Lung (tissue), 12 donors: ENCODE data around the gene PXK. TPM values are rescaled to one million over a fixed set of nuclear protein-coding genes. Genes with fewer than 3 reads are reported as not detected.

Experiments used
- ATAC-seq: fragments of 200-7000 bp; cut with Tn5 transposase; one replicate; pipeline ENCODE4 v1.9.1; 2020; ENCODE audit warnings: moderate number of reproducible peaks; ENCODE audit not compliant: insufficient read depth, low FRiP score
- DNase-seq, 3 donors: peaks; one replicate each; pipeline ENCODE4 v3.0.0-alpha.2; 2013 to 2017
- H3K27ac ChIP-seq, 2 donors: one replicate each; pipeline ENCODE4 v1.5.1; 2013; ENCODE audit warnings: mild to moderate bottlenecking in 2 of 2, moderate library complexity in 2 of 2, control low read depth in 1 of 2, inconsistent platforms in 1 of 2, low read depth in 1 of 2, low read length in 1 of 2
- H3K27me3 ChIP-seq, 3 donors: one replicate each; pipeline ENCODE4 v1.5.1; 2013; ENCODE audit warnings: low read length in 2 of 3; ENCODE audit not compliant: control insufficient read depth in 3 of 3, insufficient read depth in 3 of 3
- H3K36me3 ChIP-seq, 4 donors: one replicate each; pipeline ENCODE4 v1.5.1; 2013; ENCODE audit warnings: low read length in 4 of 4, mild to moderate bottlenecking in 1 of 4, moderate library complexity in 1 of 4; ENCODE audit not compliant: control insufficient read depth in 4 of 4, insufficient read depth in 4 of 4
- H3K4me1 ChIP-seq, 5 donors: one replicate each; pipeline ENCODE4 v1.5.1; 2013; ENCODE audit warnings: low read length in 5 of 5, mild to moderate bottlenecking in 2 of 5, moderate library complexity in 1 of 5; ENCODE audit not compliant: control insufficient read depth in 5 of 5, insufficient read depth in 5 of 5
- H3K4me3 ChIP-seq: one replicate; pipeline ENCODE4 v1.5.1; 2013; ENCODE audit warnings: mild to moderate bottlenecking, control low read depth, moderate library complexity
- H3K9ac ChIP-seq, 2 donors: one replicate each; pipeline ENCODE4 v1.5.1; 2013; ENCODE audit warnings: low read length in 2 of 2, control low read depth in 1 of 2; ENCODE audit not compliant: insufficient read depth in 1 of 2
- H3K9me3 ChIP-seq, 4 donors: one replicate each; pipeline ENCODE4 v1.5.1; 2013; ENCODE audit warnings: low read length in 3 of 4, mild to moderate bottlenecking in 1 of 4, moderate library complexity in 1 of 4; ENCODE audit not compliant: control insufficient read depth in 4 of 4, insufficient read depth in 3 of 4
- CTCF ChIP-seq: IDR thresholded peaks from 2 replicates; pipeline ENCODE4 v1.5.1; 2012; ENCODE audit warnings: mild to moderate bottlenecking; ENCODE audit errors: control extremely low read depth, extremely low read depth
- WGBS, 2 donors: extraction: QIAGEN DNeasy Blood & Tissue Kit; methylation state at CpG; one replicate each; pipeline ENCODE4 v1.1.7; 2013; 5-methylcytosine and 5-hydroxymethylcytosine counted together
- polyA plus RNA-seq, 2 donors: library from polyadenylated mRNA; stranded (reverse); fragments of 200-250 nt; gene quantifications; one replicate each; pipeline ENCODE4 v1.2.1, GENCODE V29; 2013
- total RNA-seq, 2 donors: library from RNA; depleted of rRNA in 1 of 2; stranded (reverse); fragments of >200 nt in 1 of 2; gene quantifications; one replicate each; pipeline ENCODE4 v1.2.1, GENCODE V29; 2014 to 2021
- donor health status: control.
- donor health status: control.
- donor health status: Bipolar disorder and iron deficiency.
- donor health status: healthy.
- donor health status: DM: yes; HTN: yes; CAD: no.

PXK gene
- total and polyA plus RNA-seq, 4 donors = 6.0 to 41.7 (median 22.1) TPM

GRCh38 chr3:58292866-58293265 is 39.8 kb upstream of the PXK start:
- no peak overlapping the region for H3K27ac ChIP-seq
- TF ChIP-seq CTCF = no peak
- no peak overlapping the region for H3K4me3 ChIP-seq
- no peaks in the 10 kb centered on the region for H3K27me3 ChIP-seq
- H3K4me1 ChIP-seq = no peaks in the 10 kb centered on the region
- no peak for DNase-seq
- no peak overlapping the region for H3K9ac ChIP-seq
- H3K36me3 ChIP-seq = peaks cover 0 to 8% (median 0%) of the 10 kb centered on the region in 4 donors
- no peaks in the 10 kb centered on the region for H3K9me3 ChIP-seq
- no peak for ATAC-seq
- WGBS, 2 donors = 89 to 95% methylated on average over 10 of the region's 10 CpGs

GRCh38 chr3:58293516-58293915 is 39.2 kb upstream of the PXK start:
- ATAC-seq (no peak), DNase-seq (no peak)
- H3K9me3 ChIP-seq = no peaks in the 10 kb centered on the region
- peaks cover 0 to 3% (median 0%) of the 10 kb centered on the region in 4 donors for H3K36me3 ChIP-seq
- no peaks in the 10 kb centered on the region for H3K4me1 ChIP-seq
- H3K4me3 ChIP-seq = no peak overlapping the region
- H3K9ac ChIP-seq = no peak overlapping the region
- TF ChIP-seq CTCF = no peak
- no peak overlapping the region for H3K27ac ChIP-seq
- peaks cover 0 to under 1% (median 0%) of the 10 kb centered on the region in 3 donors for H3K27me3 ChIP-seq
- WGBS, 2 donors = 81 to 87% methylated on average over 9 of the region's 9 CpGs

- TF ChIP-seq CTCF = no peak
- H3K27ac ChIP-seq = no peak overlapping the region
- WGBS, 2 donors = 59 to 71% methylated on average over 5 of the region's 5 CpGs
- H3K9me3 ChIP-seq = no peaks in the 10 kb centered on the region
- no peak overlapping the region for H3K9ac ChIP-seq
- no peaks in the 10 kb centered on the region for H3K4me1 ChIP-seq
- no peak for ATAC-seq
- peaks cover 0 to 3% (median 0%) of the 10 kb centered on the region in 3 donors for H3K27me3 ChIP-seq
- peaks cover 0 to 2% (median 0%) of the 10 kb centered on the region in 4 donors for H3K36me3 ChIP-seq
- no peak for DNase-seq
- no peak overlapping the region for H3K4me3 ChIP-seq
Measured at GRCh38 chr3:58296269-58296668, 36.4 kb upstream of the PXK start.

GRCh38 chr3:58296843-58297242 is 35.8 kb upstream of the PXK start:
- H3K4me1 ChIP-seq = no peaks in the 10 kb centered on the region
- H3K27ac ChIP-seq = no peak overlapping the region
- H3K4me3 ChIP-seq = no peak overlapping the region
- WGBS, 2 donors = 77 to 93% methylated on average over 6 of the region's 6 CpGs
- TF ChIP-seq CTCF = no peak
- peaks cover 0 to 3% (median 0%) of the 10 kb centered on the region in 3 donors for H3K27me3 ChIP-seq
- DNase-seq (no peak), ATAC-seq (no peak)
- no peak overlapping the region for H3K9ac ChIP-seq
- peaks cover 0 to 2% (median 0%) of the 10 kb centered on the region in 4 donors for H3K36me3 ChIP-seq
- H3K9me3 ChIP-seq = no peaks in the 10 kb centered on the region
